PC-9 (cell line): ENCODE results near the gene PLXND1. TPM values are rescaled to one million over a fixed set of nuclear protein-coding genes. Genes with fewer than 3 reads are reported as not detected.
A peak's percentile ranks its signal among the peaks of the same experiment; 100 is the strongest.

Experiments used
- Bru-seq: library from RNA; stranded (reverse); fragments of 400-500 nt; gene quantifications from one replicate; lab custom pipeline; 2021; lab: Mats Ljungman, UMichigan
- BruChase-seq, 2 experiments: library from RNA; stranded (reverse); fragments of 400-500 nt; gene quantifications; one replicate each; lab custom pipeline; 2021; lab: Mats Ljungman, UMichigan
- BruUV-seq: library from RNA; stranded (reverse); fragments of 400-500 nt; replicated peaks from 2 replicates; lab custom pipeline; 2021; lab: Mats Ljungman, UMichigan
- CTCF ChIA-PET: fragments of 300-600 bp; sonication (Branson Sonifier 250); formaldehyde crosslinking; loops from one replicate; lab custom pipeline; 2022; ENCODE audit warnings: antibody characterized with exemption; lab: Charles Lee
- POLR2A ChIA-PET: fragments of 300-600 bp; sonication (Branson Sonifier 250); formaldehyde crosslinking; loops from one replicate; lab custom pipeline; 2022; ENCODE audit warnings: antibody characterized with exemption; ENCODE audit not compliant: unreplicated experiment; lab: Charles Lee
- DNase-seq, 2 experiments: peaks; one replicate each; pipeline versions ENCODE4 v3.0.0 to v3.0.0-alpha.2; 2015 to 2022; ENCODE audit warnings: mixed read lengths in 1 of 2
- H2AFZ ChIP-seq: fragments of 200-600 bp; sonication (generic); 2 replicates; pipeline ENCODE4 v1.8.1; 2017; ENCODE audit warnings: antibody characterized with exemption
- H3F3A ChIP-seq: fragments of 200-600 bp; sonication (generic); 2 replicates; pipeline ENCODE4 v1.8.1; 2017; ENCODE audit warnings: antibody characterized with exemption, mild to moderate bottlenecking, low read depth; ENCODE audit not compliant: insufficient read depth
- H3K27ac ChIP-seq: fragments of 200-600 bp; sonication (generic); 2 replicates; pipeline ENCODE4 v1.6.1; 2016; ENCODE audit warnings: mixed run types
- H3K27me3 ChIP-seq: fragments of 200-600 bp; sonication (generic); 2 replicates; pipeline ENCODE4 v1.6.1; 2016; ENCODE audit warnings: low read depth, mixed run types; ENCODE audit not compliant: insufficient read depth
- H3K36me3 ChIP-seq: fragments of 200-600 bp; sonication (generic); 2 replicates; pipeline ENCODE4 v1.6.1; 2016; ENCODE audit warnings: low read depth, mixed run types
- H3K4me1 ChIP-seq: fragments of 200-600 bp; sonication (generic); replicated peaks from 2 replicates; pipeline ENCODE4 v1.6.1; 2016; ENCODE audit warnings: mixed run types; ENCODE audit not compliant: insufficient read depth
- H3K4me2 ChIP-seq: fragments of 200-600 bp; sonication (generic); 2 replicates; pipeline ENCODE4 v1.6.1; 2017; ENCODE audit warnings: mixed run types
- H3K4me3 ChIP-seq: fragments of 200-600 bp; sonication (generic); 2 replicates; pipeline ENCODE4 v1.6.1; 2016; ENCODE audit warnings: mixed run types
- H3K79me2 ChIP-seq: fragments of 200-600 bp; sonication (generic); 2 replicates; pipeline ENCODE4 v1.6.1; 2017; ENCODE audit warnings: low read depth, mixed run types
- H3K9me2 ChIP-seq: fragments of 200-600 bp; sonication (generic); 2 replicates; pipeline ENCODE4 v1.8.1; 2017; ENCODE audit warnings: mild to moderate bottlenecking; ENCODE audit not compliant: insufficient read depth
- H3K9me3 ChIP-seq: fragments of 200-600 bp; sonication (generic); 2 replicates; pipeline ENCODE4 v1.8.1; 2016; ENCODE audit warnings: low read depth; ENCODE audit not compliant: insufficient read depth
- H4K20me1 ChIP-seq: fragments of 200-600 bp; sonication (generic); 2 replicates; pipeline ENCODE4 v1.8.1; 2017; ENCODE audit not compliant: insufficient read depth
- CTCF ChIP-seq: fragments of 200-600 bp; sonication (generic); conservative IDR thresholded peaks from 2 replicates; pipeline ENCODE4 v1.6.1; 2017; ENCODE audit warnings: mixed run types, antibody characterized with exemption, mild to moderate bottlenecking, moderate library complexity
- EZH2 ChIP-seq: fragments of 200-600 bp; sonication (generic); IDR thresholded peaks from 2 replicates; pipeline ENCODE4 v1.8.0; 2017; ENCODE audit warnings: antibody characterized with exemption, low read depth
- intact Hi-C: fragments of 100-400 bp; cut with micrococcal nuclease; formaldehyde crosslinking; loops from one replicate; pipeline ENCODE4 v1.10.0; 2022; ENCODE audit not compliant: unreplicated experiment
- long read RNA-seq: library from polyadenylated mRNA; stranded (forward); transcript quantifications from one replicate; pipeline ENCODE4 v2.0.0, GENCODE V29; 2022
- total RNA-seq: library from RNA; stranded (reverse); gene quantifications from 2 replicates; pipeline ENCODE4 v1.2.3, GENCODE V29; 2021

The PLXND1 gene
- 44.4 and 50.4 TPM in 2 replicates for total RNA-seq
- Bru-seq, nascent RNA, result percentile 45 among the genes with signal in this experiment
- percentile 50 among the genes with signal in this experiment for BruChase-seq, experiment 1, labeled RNA remaining after a 2-hour chase
- BruChase-seq, experiment 2, labeled RNA remaining after a 6-hour chase, result percentile 65 among the genes with signal in this experiment
- long read RNA-seq, full-length matches to known transcripts, result 1 of 32 reads
- long read RNA-seq, partial matches to known transcripts, result 26 of 32 reads
- long read RNA-seq, other reads (novel, unspliced or antisense), result 5 of 32 reads

GRCh38 chr3:129606636-129607390 is at the start of gene PLXND1:
TSS of gene PLXND1 (minus strand) at chr3:129606676. CDS start at chr3:129606639, 37 bp downstream.
- BruUV-seq, result no TSS peak
- H3K27ac ChIP-seq, result no peak within 1 kb of the TSS
- CTCF ChIA-PET, result interaction anchor here (1.8 kb wide), 1 partner anchor 117 kb away, joined by 3 read pairs; no protein-coding TSS in a partner anchor

GRCh38 chr3:129655291-129655700 is 48.8 kb upstream of the PLXND1 start:
- intact Hi-C loops, result no loop called here
- no peak overlapping the region for H3K4me3 ChIP-seq
- no peaks in the 10 kb centered on the region for H3K9me3 ChIP-seq
- H3K4me1 ChIP-seq, result peaks cover 84% of the 10 kb centered on the region
- H3K79me2 ChIP-seq, result peaks cover 80% of the 10 kb centered on the region
- no peak for DNase-seq
- no peaks in the 10 kb centered on the region for H4K20me1 ChIP-seq
- no TSS peak for BruUV-seq
- H3K36me3 ChIP-seq, result peaks cover 45% of the 10 kb centered on the region; the same call in 1 of the 2 replicates
- no peak overlapping the region for H3K4me2 ChIP-seq
- H3K27ac ChIP-seq, result no peak overlapping the region
- ChIA-PET POLR2A (no interaction called here), CTCF (interaction anchor here (0.7 kb wide), 1 partner anchor 10 kb away, joined by 4 read pairs; no protein-coding TSS in a partner anchor)
- H3K27me3 ChIP-seq, result no peaks in the 10 kb centered on the region
- TF ChIP-seq EZH2 (no peak), CTCF (no peak)
- H3F3A ChIP-seq, result peaks cover 37% of the 10 kb centered on the region
- no peaks in the 10 kb centered on the region for H3K9me2 ChIP-seq
- H2AFZ ChIP-seq, result no peak overlapping the region

More at GRCh38 chr3:129606636-129607390, at the start of gene PLXND1:
- peaks cover 20% of the 10 kb centered on the region; the same call in 1 of the 2 replicates for H3F3A ChIP-seq
- peaks cover 8% of the 10 kb centered on the region for H4K20me1 ChIP-seq
- peak within 1 kb of the TSS; percentile 71 for H3K4me3 ChIP-seq
- H3K36me3 ChIP-seq, result no peaks in the 10 kb centered on the region
- peaks cover 29% of the 10 kb centered on the region for H3K4me1 ChIP-seq
- H3K4me2 ChIP-seq, result peak within 1 kb of the TSS; percentile 80
- H3K79me2 ChIP-seq, result peaks cover 30% of the 10 kb centered on the region
- POLR2A ChIA-PET, result no interaction called here
- no peaks in the 10 kb centered on the region for H3K9me2 ChIP-seq
- H3K27me3 ChIP-seq, result peaks cover 9% of the 10 kb centered on the region; the same call in 1 of the 2 replicates
- no peaks in the 10 kb centered on the region for H3K9me3 ChIP-seq
- peak in 1 of 2 experiments; percentile 74 for DNase-seq
- intact Hi-C loops, result no loop called here
- TF ChIP-seq EZH2 (no peak), CTCF (no peak)
- H2AFZ ChIP-seq, result peak within 1 kb of the TSS; percentile 88

GRCh38 chr3:129654131-129654530 is 47.7 kb upstream of the PLXND1 start:
- no peak overlapping the region for H3K27ac ChIP-seq
- CTCF ChIA-PET, result no interaction called here

More at GRCh38 chr3:129654131-129654530, 47.7 kb upstream of the PLXND1 start:
- H3K36me3 ChIP-seq, result peaks cover 33% of the 10 kb centered on the region; the same call in 1 of the 2 replicates
- no peak overlapping the region for H3K4me3 ChIP-seq
- H3K79me2 ChIP-seq, result peaks cover 78% of the 10 kb centered on the region
- no peak for DNase-seq
- no peaks in the 10 kb centered on the region for H4K20me1 ChIP-seq
- H3K4me2 ChIP-seq, result no peak overlapping the region
- H3K9me3 ChIP-seq, result no peaks in the 10 kb centered on the region
- H3K27me3 ChIP-seq, result no peaks in the 10 kb centered on the region
- peaks cover 84% of the 10 kb centered on the region for H3K4me1 ChIP-seq
- H3K9me2 ChIP-seq, result no peaks in the 10 kb centered on the region
- TF ChIP-seq EZH2 (no peak), CTCF (no peak)
- no peak overlapping the region for H2AFZ ChIP-seq
- POLR2A ChIA-PET, result no interaction called here
- no TSS peak for BruUV-seq
- intact Hi-C loops, result no loop called here
- peaks cover 37% of the 10 kb centered on the region for H3F3A ChIP-seq
